Heart left ventricle (tissue), 16 donors: ENCODE results near the gene AKAP13. TPM values are rescaled to one million over a fixed set of nuclear protein-coding genes. Genes with fewer than 3 reads are reported as not detected.

ENCODE experiments used
- ATAC-seq, 4 donors: fragments of 200-7000 bp; cut with Tn5 transposase; one replicate each; pipeline ENCODE4 v1.9.1; 2020 to 2022; ENCODE audit warnings: moderate library complexity in 4 of 4, mild to moderate bottlenecking in 3 of 4, moderate number of reproducible peaks in 1 of 4
- DNase-seq, 5 donors: peaks; one replicate each; pipeline ENCODE4 v3.0.0-alpha.2; 2020
- H3K27ac ChIP-seq, 12 donors: fragments of 200-600 bp; sonication (generic) in 4 of 12; one replicate each; pipeline versions ENCODE4 v1.5.0 to v1.8.0; 2016 to 2022; ENCODE audit warnings: mild to moderate bottlenecking in 2 of 12
- H3K27me3 ChIP-seq, 9 donors: fragments of 200-600 bp; sonication (generic) in 2 of 9; one replicate each; pipeline versions ENCODE4 v1.5.1 to v1.8.0; 2016 to 2022; ENCODE audit warnings: mild to moderate bottlenecking in 3 of 9
- H3K36me3 ChIP-seq, 9 donors: fragments of 200-600 bp; sonication (generic) in 2 of 9; one replicate each; pipeline versions ENCODE4 v1.5.0 to v1.8.0; 2018 to 2022; ENCODE audit warnings: mild to moderate bottlenecking in 2 of 9
- H3K4me1 ChIP-seq, 12 donors: fragments of 200-600 bp; sonication (generic) in 4 of 12; one replicate each; pipeline versions ENCODE4 v1.5.0 to v1.8.0; 2016 to 2022; ENCODE audit warnings: mild to moderate bottlenecking in 3 of 12
- H3K4me3 ChIP-seq, 12 donors: fragments of 200-600 bp; sonication (generic) in 4 of 12; one replicate each; pipeline versions ENCODE4 v1.5.0 to v1.8.0; 2017 to 2022; ENCODE audit warnings: mild to moderate bottlenecking in 9 of 12, moderate library complexity in 4 of 12
- H3K9me3 ChIP-seq, 12 donors: fragments of 200-600 bp; sonication (generic) in 4 of 12; one replicate each; pipeline versions ENCODE4 v1.5.0 to v1.8.0; 2016 to 2022; ENCODE audit warnings: mild to moderate bottlenecking in 1 of 12
- CTCF ChIP-seq, 12 donors: fragments of 200-600 bp; sonication (generic) in 4 of 12; IDR thresholded peaks; one replicate each; pipeline versions ENCODE4 v1.5.0 to v1.8.0; 2018 to 2022; ENCODE audit warnings: antibody characterized with exemption in 12 of 12, mild to moderate bottlenecking in 5 of 12
- POLR2A ChIP-seq, 2 donors: fragments of 450-650 bp; IDR thresholded peaks; one replicate each; pipeline ENCODE4 v1.6.1; 2017; ENCODE audit warnings: antibody characterized with exemption in 2 of 2, mild to moderate bottlenecking in 2 of 2, moderate library complexity in 2 of 2
- WGBS, 4 donors: extraction: QIAGEN DNeasy Blood & Tissue Kit in 2 of 4; methylation state at CpG; one replicate each; pipeline versions ENCODE4 v1.1.5 to v1.1.7; 2013 to 2018; 5-methylcytosine and 5-hydroxymethylcytosine counted together
- intact Hi-C, 10 donors: fragments of 100-400 bp; cut with DNase I; formaldehyde crosslinking; loops; one replicate each; pipeline versions ENCODE4 v1.11.1 to v1.14.2; 2022
- polyA plus RNA-seq, 2 donors: library from polyadenylated mRNA; stranded (reverse); fragments of 200-250 nt; gene quantifications; one replicate each; pipeline ENCODE4 v1.2.3, GENCODE V29; 2013
- total RNA-seq, 9 donors: library from RNA; depleted of rRNA in 2 of 9; stranded (reverse); fragments of >200 nt in 2 of 9; fragmentation: NEBNext Ultra II Directional in 3 of 9; extraction: Animal tissue kit (Norgen Biotek cat#: 25700) in 3 of 9; gene quantifications; one replicate each; pipeline versions ENCODE4 v1.1.0 to v1.2.4, GENCODE V29; 2016 to 2023
- donor health status: ischemic (EF 13 %, LVEDD 7.1; RV severe dilation, severe dysfunction).
- donor health status: healthy with polysubstance abuse.
- donor health status: DM: no; HTN: yes; CAD: no.
- donor health status: DM: no; HTN: no; CAD: no.
- donor health status: ischemic (EF 25% LVEDD 6.9; RV normal size, moderate dysfunction).
- donor health status: ischemic (EF 25% LVEDD 5.7; RV mildly dilated, moderate dysfunction).
- donor health status: healthy.
- donor health status: DM: yes; HTN: yes; CAD: no.
- donor health status: ischemic (EF 35%, LVEDD 5.7; RV mildly dilated, moderate dysfunction).
- donor health status: nonischemic (EF 11% LVEDD 7.7; RV severe dilation, severe dysfunction).
- donor health status: DM: yes; HTN: yes; CAD: no.
- donor health status: PGD.
- donor health status: ischemic (EF 29% LVEDD 5.4; RV normal size, mild dysfunction).
- donor health status: nonischemic (EF 23%, LVEDD 6.1; RV moderate dilation, normal function).

AKAP13 gene
- total and polyA plus RNA-seq, 11 donors, result 124 to 598 (median 340) TPM

- no peaks in the 10 kb centered on the region for H3K9me3 ChIP-seq
- H3K4me3 ChIP-seq, result no peak overlapping the region
- ATAC-seq, result no peak
- intact Hi-C loops, result no loop called here
- peaks cover 7 to 55% (median 29%) of the 10 kb centered on the region in 12 donors for H3K4me1 ChIP-seq
- peak overlapping the region in 2 of 12 donors; percentile 5 to 7 for H3K27ac ChIP-seq
- no peak for TF ChIP-seq CTCF (IDR thresholded peaks at IDR 0.05)
- TF ChIP-seq POLR2A (IDR thresholded peaks at IDR 0.05), result no peak
- H3K27me3 ChIP-seq, result no peaks in the 10 kb centered on the region
- H3K36me3 ChIP-seq, result peaks cover 0 to 96% (median 92%) of the 10 kb centered on the region in 9 donors
- WGBS, 4 donors, result 90 to 93% (median 91%) methylated on average over 9 of the region's 9 CpGs
- DNase-seq, result no peak
These were observed 296.1 kb downstream of the AKAP13 start for GRCh38 chr15:85676342-85677098.

- ATAC-seq (no peak), DNase-seq (no peak)
- H3K4me1 ChIP-seq, result peaks cover 0 to 34% (median 15%) of the 10 kb centered on the region in 12 donors
- H3K9me3 ChIP-seq, result no peaks in the 10 kb centered on the region
- WGBS, 4 donors, result 85 to 92% (median 87%) methylated on average over 4 of the region's 4 CpGs
- no peak overlapping the region for H3K27ac ChIP-seq
- H3K36me3 ChIP-seq, result peaks cover 0 to 100% (median 96%) of the 10 kb centered on the region in 9 donors
- no peaks in the 10 kb centered on the region for H3K27me3 ChIP-seq
- intact Hi-C loops, result no loop called here
- TF ChIP-seq POLR2A (IDR thresholded peaks at IDR 0.05), result no peak
- no peak for TF ChIP-seq CTCF (IDR thresholded peaks at IDR 0.05)
- no peak overlapping the region for H3K4me3 ChIP-seq
These were observed 298.8 kb downstream of the AKAP13 start for GRCh38 chr15:85679231-85679630.

- no peak for TF ChIP-seq POLR2A (IDR thresholded peaks at IDR 0.05)
- no peak for TF ChIP-seq CTCF (IDR thresholded peaks at IDR 0.05)
- Histone ChIP-seq H3K9me3 (no peaks in the 10 kb centered on the region), H3K27ac (peak overlapping the region in 7 of 12 donors; percentile 20 to 69 (median 48)), H3K4me3 (no peak overlapping the region), H3K4me1 (peaks cover 0 to 30% (median 12%) of the 10 kb centered on the region in 12 donors), H3K27me3 (no peaks in the 10 kb centered on the region), H3K36me3 (peaks cover 0 to 99% (median 96%) of the 10 kb centered on the region in 9 donors)
- intact Hi-C loops, result loop anchor here in 1 of 10 donors (10.0 kb wide), 1 partner anchor 197 kb away; no protein-coding TSS in a partner anchor
- WGBS, 4 donors, result 41 to 64% (median 47%) methylated on average over 4 of the region's 4 CpGs
- no peak for ATAC-seq
- no peak for DNase-seq
These were observed 301.0 kb downstream of the AKAP13 start for GRCh38 chr15:85681386-85681785.

- H3K27ac ChIP-seq, result peak overlapping the region in 10 of 12 donors; percentile 24 to 76 (median 44)
- WGBS, 4 donors, result 58 to 70% (median 65%) methylated on average over 6 of the region's 6 CpGs
- peak overlapping the region in 1 of 12 donors; percentile 34 for H3K4me3 ChIP-seq
- TF ChIP-seq POLR2A (IDR thresholded peaks at IDR 0.05) (no peak), CTCF (IDR thresholded peaks at IDR 0.05) (no peak)
- DNase-seq (peak in 1 of 5 donors; percentile 54), ATAC-seq (peak; percentile 57 to 85 (median 80))
- peaks cover 0 to 48% (median 27%) of the 10 kb centered on the region in 12 donors for H3K4me1 ChIP-seq
- H3K36me3 ChIP-seq, result peaks cover 0 to 99% (median 94%) of the 10 kb centered on the region in 9 donors
- H3K27me3 ChIP-seq, result no peaks in the 10 kb centered on the region
- intact Hi-C loops, result loop anchor here in 1 of 10 donors (10.0 kb wide), 1 partner anchor 199 kb away; no protein-coding TSS in a partner anchor
- no peaks in the 10 kb centered on the region for H3K9me3 ChIP-seq
These were observed 303.8 kb downstream of the AKAP13 start for GRCh38 chr15:85684174-85684710.
